ENCODE results near the gene INSC.

Gene INSC

GRCh38 chr11:15276621-15277020 is 161.9 kb downstream of the INSC start:
- Mint-ChIP-seq H3K27me3 (peaks cover 39% of the 10 kb centered on the region), H3K27ac (no peak overlapping the region), H3K4me1 (ENCODE audit: low read depth) (no peaks in the 10 kb centered on the region), H3K4me3 (no peak overlapping the region), H3K9me3 (no peaks in the 10 kb centered on the region), H3K36me3 (ENCODE audit: low read depth) (no peaks in the 10 kb centered on the region)
- DNase-seq, result no peak

DNA sequence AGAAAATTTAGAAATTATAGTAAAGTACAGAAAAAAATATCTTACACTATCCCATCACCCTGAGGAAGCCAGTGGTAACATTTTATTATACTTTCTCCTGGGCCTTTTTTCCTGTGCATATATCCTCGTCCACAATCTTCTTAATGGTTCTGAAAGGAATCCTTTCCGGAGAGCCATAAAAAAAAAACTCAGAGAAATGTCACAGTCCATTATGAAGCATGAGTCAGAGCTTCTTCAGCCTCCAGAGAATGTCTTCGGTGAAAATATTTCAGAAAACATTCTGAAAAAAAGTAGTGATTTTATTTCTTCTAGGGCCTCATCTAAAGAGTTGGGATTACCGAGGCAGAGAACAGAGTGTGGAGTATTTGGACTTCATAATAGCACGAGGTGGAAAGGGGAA is 163.4 kb downstream of the INSC start:
- no peak for DNase-seq
- Mint-ChIP-seq H3K9me3 (no peaks in the 10 kb centered on the region), H3K36me3 (ENCODE audit: low read depth) (no peaks in the 10 kb centered on the region), H3K27me3 (peaks cover 34% of the 10 kb centered on the region), H3K27ac (no peak overlapping the region), H3K4me3 (no peak overlapping the region), H3K4me1 (ENCODE audit: low read depth) (no peaks in the 10 kb centered on the region)

- Mint-ChIP-seq H3K4me1 (ENCODE audit: low read depth) (no peaks in the 10 kb centered on the region), H3K9me3 (no peaks in the 10 kb centered on the region), H3K36me3 (ENCODE audit: low read depth) (no peaks in the 10 kb centered on the region), H3K4me3 (no peak overlapping the region), H3K27ac (no peak overlapping the region), H3K27me3 (peaks cover 22% of the 10 kb centered on the region)
- DNase-seq, result no peak
These were observed 165.7 kb downstream of the INSC start for GRCh38 chr11:15280393-15280792.

GRCh38 chr11:15282754-15283153 is 168.0 kb downstream of the INSC start:
- Mint-ChIP-seq H3K27me3 (peaks cover 6% of the 10 kb centered on the region), H3K9me3 (no peaks in the 10 kb centered on the region), H3K4me3 (no peak overlapping the region), H3K27ac (no peak overlapping the region), H3K36me3 (ENCODE audit: low read depth) (no peaks in the 10 kb centered on the region), H3K4me1 (ENCODE audit: low read depth) (no peaks in the 10 kb centered on the region)
- no peak for DNase-seq

DNA sequence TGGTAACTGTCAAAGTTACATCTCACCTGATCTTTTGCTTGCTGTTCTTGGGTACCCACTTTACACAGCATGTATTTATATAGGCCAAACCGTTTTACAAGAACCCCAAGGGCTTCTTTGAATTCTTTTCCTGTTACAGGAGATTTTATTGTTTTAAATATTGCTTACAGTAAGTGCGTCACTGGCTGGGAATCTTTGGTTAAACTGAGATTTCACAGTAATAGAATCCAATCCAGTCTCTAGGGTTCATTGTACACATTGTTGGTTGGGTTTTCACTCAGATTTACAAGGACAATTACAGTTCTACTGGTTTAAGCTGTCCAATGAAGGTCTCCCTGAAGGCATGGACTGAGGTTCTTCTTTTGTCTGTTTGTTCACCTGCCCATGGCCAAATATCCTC is 171.7 kb downstream of the INSC start:
- Mint-ChIP-seq H3K9me3 (no peaks in the 10 kb centered on the region), H3K27me3 (peaks cover 6% of the 10 kb centered on the region), H3K4me1 (ENCODE audit: low read depth) (no peaks in the 10 kb centered on the region), H3K4me3 (no peak overlapping the region), H3K27ac (no peak overlapping the region), H3K36me3 (ENCODE audit: low read depth) (no peaks in the 10 kb centered on the region)
- DNase-seq, result no peak

DNA sequence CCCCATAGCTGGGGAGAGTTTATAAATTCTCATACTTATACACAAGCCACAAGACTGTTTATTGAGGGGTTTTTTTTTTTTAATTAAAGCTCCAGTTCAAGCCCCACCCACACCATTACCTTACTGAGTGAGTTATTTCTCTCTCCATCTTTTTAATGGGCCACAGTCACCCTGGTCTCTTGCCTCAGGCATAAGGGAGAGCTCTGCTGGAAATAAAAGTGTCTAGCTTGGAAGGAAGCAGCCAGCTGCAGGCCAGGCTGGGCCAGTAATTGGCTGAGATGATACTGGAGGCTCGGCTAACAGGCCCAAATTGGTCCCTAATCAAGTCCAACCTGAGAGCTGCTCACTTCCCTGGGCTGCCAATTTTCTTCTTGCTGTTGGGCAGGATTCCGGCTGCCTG is 174.1 kb downstream of the INSC start:
- no peak overlapping the region for H3K27ac Mint-ChIP-seq
- H3K4me1 Mint-ChIP-seq (ENCODE audit: low read depth), result no peaks in the 10 kb centered on the region
- no peaks in the 10 kb centered on the region for H3K9me3 Mint-ChIP-seq
- no peaks in the 10 kb centered on the region for H3K36me3 Mint-ChIP-seq (ENCODE audit: low read depth)
- H3K27me3 Mint-ChIP-seq, result no peaks in the 10 kb centered on the region
- no peak for DNase-seq
- H3K4me3 Mint-ChIP-seq, result no peak overlapping the region

DNA sequence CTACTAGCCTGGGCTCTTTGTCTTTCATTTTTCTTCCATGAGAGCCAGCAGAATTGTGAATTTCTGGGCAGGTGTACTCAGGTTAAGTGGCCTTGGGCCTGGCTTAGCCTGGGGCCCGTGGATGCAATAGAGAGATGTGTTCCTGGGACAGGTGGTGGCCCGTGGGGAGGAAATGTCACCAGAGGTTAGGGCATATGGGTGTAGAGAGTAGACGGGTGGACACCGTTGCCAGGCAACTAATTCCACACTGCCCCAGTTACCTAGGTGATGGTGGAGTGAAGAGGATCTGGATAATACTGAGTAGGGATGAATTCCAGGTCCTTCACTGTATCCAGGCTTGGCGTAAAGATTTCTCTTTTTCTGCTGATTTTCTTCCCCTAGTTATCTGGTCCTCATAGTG is 175.0 kb downstream of the INSC start:
- DNase-seq, result no peak
- Mint-ChIP-seq H3K27ac (no peak overlapping the region), H3K9me3 (no peaks in the 10 kb centered on the region), H3K36me3 (ENCODE audit: low read depth) (no peaks in the 10 kb centered on the region), H3K4me3 (no peak overlapping the region), H3K4me1 (ENCODE audit: low read depth) (no peaks in the 10 kb centered on the region), H3K27me3 (no peaks in the 10 kb centered on the region)

- H3K4me3 Mint-ChIP-seq, result no peak overlapping the region
- DNase-seq, result no peak
- no peaks in the 10 kb centered on the region for H3K36me3 Mint-ChIP-seq (ENCODE audit: low read depth)
- H3K27me3 Mint-ChIP-seq, result peaks cover 2% of the 10 kb centered on the region
- H3K9me3 Mint-ChIP-seq, result no peaks in the 10 kb centered on the region
- no peaks in the 10 kb centered on the region for H3K4me1 Mint-ChIP-seq (ENCODE audit: low read depth)
- no peak overlapping the region for H3K27ac Mint-ChIP-seq
These were observed 177.2 kb downstream of the INSC start for GRCh38 chr11:15291885-15292284.

- Mint-ChIP-seq H3K36me3 (ENCODE audit: low read depth) (no peaks in the 10 kb centered on the region), H3K27ac (no peak overlapping the region), H3K27me3 (peaks cover 2% of the 10 kb centered on the region), H3K4me1 (ENCODE audit: low read depth) (no peaks in the 10 kb centered on the region), H3K9me3 (no peaks in the 10 kb centered on the region), H3K4me3 (no peak overlapping the region)
- DNase-seq, result no peak
These were observed 179.4 kb downstream of the INSC start for GRCh38 chr11:15293975-15294620.

GRCh38 chr11:15295695-15296094 is 181.0 kb downstream of the INSC start:
- no peaks in the 10 kb centered on the region for H3K4me1 Mint-ChIP-seq (ENCODE audit: low read depth)

More at GRCh38 chr11:15295695-15296094, 181.0 kb downstream of the INSC start:
- Mint-ChIP-seq H3K27ac (no peak overlapping the region), H3K27me3 (peaks cover 2% of the 10 kb centered on the region), H3K4me3 (no peak overlapping the region), H3K9me3 (no peaks in the 10 kb centered on the region), H3K36me3 (ENCODE audit: low read depth) (no peaks in the 10 kb centered on the region)
- DNase-seq, result no peak

Measured in activated T-cell treated with anti-CD3 and anti-CD28 coated beads, Interleukin-2, amount 50 U/mL, for 24 hours (primary cell).